ENCODE measurements around the gene KRTAP5-4. TPM values are rescaled to one million over a fixed set of nuclear protein-coding genes. Genes with fewer than 3 reads are reported as not detected.
"Not testable (repeated sequence)": the region's sequence is repeated elsewhere in the genome, so short reads cannot be mapped to it uniquely, and the experiment has no call there.

KRTAP5-4 gene
- total and polyA plus RNA-seq, 7 donors = not detected

DNA sequence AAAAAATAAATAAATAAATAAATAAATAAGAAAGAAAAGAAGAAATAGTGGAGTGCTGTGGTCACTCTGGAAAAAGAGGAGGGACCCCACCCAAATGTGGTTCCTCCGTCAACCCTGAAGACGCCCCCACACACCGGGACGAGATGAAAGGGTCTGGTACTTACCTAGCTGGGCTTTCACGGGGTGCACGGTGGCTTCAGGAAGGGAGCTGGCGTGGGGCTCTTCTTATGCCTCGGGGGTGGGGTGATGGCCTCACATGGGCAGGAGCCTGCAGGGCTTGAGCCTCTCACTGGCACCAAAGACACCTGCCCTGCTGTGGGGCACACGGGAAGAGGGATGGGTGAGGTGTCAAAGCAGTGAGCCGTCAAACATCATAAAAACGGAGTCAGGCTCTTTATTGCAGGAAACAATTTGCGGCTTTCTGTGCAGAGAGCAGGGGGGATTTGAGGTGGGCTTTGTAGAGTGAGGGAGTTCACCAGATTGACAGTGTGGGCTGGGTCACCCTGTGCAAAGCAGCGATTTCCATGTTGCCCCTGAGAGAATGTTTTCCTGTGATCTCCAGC, 47.1 kb upstream of the KRTAP5-4 start:
- Histone ChIP-seq H3K4me1 (no peaks in the 10 kb centered on the region), H3K4me3 (no peak overlapping the region), H3K27me3 (peaks cover 0 to 32% (median 9%) of the 10 kb centered on the region in 3 donors), H3K36me3 (no peaks in the 10 kb centered on the region), H3K27ac (no peak overlapping the region), H3K9me3 (no peaks in the 10 kb centered on the region)
- TF ChIP-seq POLR2A (IDR thresholded peaks at IDR 0.05) = no peak
- TF ChIP-seq POLR2AphosphoS5 (IDR thresholded peaks at IDR 0.05) = no peak
- TF ChIP-seq EP300 (IDR thresholded peaks at IDR 0.05) = no peak
- TF ChIP-seq, protein P1, sequence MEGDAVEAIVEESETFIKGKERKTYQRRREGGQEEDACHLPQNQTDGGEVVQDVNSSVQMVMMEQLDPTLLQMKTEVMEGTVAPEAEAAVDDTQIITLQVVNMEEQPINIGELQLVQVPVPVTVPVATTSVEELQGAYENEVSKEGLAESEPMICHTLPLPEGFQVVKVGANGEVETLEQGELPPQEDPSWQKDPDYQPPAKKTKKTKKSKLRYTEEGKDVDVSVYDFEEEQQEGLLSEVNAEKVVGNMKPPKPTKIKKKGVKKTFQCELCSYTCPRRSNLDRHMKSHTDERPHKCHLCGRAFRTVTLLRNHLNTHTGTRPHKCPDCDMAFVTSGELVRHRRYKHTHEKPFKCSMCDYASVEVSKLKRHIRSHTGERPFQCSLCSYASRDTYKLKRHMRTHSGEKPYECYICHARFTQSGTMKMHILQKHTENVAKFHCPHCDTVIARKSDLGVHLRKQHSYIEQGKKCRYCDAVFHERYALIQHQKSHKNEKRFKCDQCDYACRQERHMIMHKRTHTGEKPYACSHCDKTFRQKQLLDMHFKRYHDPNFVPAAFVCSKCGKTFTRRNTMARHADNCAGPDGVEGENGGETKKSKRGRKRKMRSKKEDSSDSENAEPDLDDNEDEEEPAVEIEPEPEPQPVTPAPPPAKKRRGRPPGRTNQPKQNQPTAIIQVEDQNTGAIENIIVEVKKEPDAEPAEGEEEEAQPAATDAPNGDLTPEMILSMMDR (IDR thresholded peaks at IDR 0.05) = no peak
- DNase-seq = no peak
- WGBS, 2 donors = 25 to 42% methylated on average over 13 of the region's 13 CpGs
- intact Hi-C loops (cut with DNase I) = no loop called here

DNA sequence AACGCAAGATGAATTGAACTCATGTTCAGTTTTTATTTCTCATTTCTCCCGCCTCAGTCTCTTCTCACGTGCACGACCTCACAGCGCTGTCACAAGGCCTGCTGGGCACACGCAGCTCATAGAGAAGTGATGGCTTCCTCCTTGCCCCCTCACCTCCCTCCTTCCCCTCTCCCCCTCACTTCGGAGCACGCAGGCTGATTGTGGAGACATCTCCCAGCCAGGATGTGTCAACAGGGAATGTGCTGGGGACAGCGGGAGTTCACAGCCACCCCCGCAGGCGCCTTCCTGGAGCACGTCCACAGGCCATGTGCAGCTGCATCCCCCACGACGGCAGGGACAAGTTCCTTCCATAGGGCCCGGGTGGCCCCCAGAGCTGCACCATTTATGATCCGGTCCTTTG, 46.0 kb upstream of the KRTAP5-4 start:
- intact Hi-C loops (cut with DNase I) = no loop called here
- DNase-seq = no peak

DNA sequence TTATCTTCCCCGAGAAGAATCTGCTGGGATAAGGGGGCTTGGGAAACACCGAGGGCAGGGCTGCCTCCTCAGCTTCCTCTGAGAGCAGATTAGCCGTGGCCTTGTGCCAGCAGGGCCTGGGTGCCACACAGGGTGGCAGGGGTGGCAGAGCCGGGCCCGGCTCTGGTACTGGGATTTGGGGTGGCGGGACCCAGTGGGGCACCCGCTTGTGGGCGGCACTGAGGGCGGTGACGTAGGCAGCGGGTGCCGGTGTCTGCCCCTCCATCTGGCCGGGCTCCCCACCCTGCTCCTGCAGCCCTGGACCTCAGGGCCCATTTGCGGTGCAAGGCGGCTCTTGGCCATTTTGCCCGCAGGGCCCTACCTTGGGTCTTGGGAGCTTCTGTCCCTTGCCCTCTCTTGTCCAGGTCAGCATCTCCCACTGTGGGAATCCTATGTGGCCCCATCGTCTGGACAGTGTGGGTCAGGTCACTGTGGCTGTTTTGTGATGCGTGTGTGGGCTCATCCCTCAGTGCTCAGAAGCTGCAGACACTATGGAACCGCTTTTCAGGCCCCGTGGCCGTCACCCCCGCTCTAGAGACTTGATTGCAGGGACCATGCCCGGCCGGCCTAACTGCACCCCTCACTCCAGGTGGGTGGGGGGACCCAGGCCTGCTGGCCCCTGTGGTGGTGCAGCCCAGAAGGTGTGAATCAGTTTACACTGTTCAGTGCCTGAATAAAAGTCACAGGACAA, 45.3 kb upstream of the KRTAP5-4 start:
- no peak for TF ChIP-seq POLR2A (IDR thresholded peaks at IDR 0.05)
- TF ChIP-seq, protein P1 (IDR thresholded peaks at IDR 0.05) = no peak
- no peak for TF ChIP-seq EP300 (IDR thresholded peaks at IDR 0.05)
- TF ChIP-seq POLR2AphosphoS5 (IDR thresholded peaks at IDR 0.05) = no peak
- intact Hi-C loops (cut with DNase I) = no loop called here

More for the DNA sequence above, 46.0 kb upstream of the KRTAP5-4 start:
- 56 to 62% methylated on average over 16 of the region's 16 CpGs for WGBS, 2 donors
- no peaks in the 10 kb centered on the region for H3K36me3 ChIP-seq
- H3K4me1 ChIP-seq = no peaks in the 10 kb centered on the region
- no peaks in the 10 kb centered on the region for H3K9me3 ChIP-seq
- H3K4me3 ChIP-seq = no peak overlapping the region
- H3K27me3 ChIP-seq = peaks cover 0 to 32% (median 9%) of the 10 kb centered on the region in 3 donors
- no peak overlapping the region for H3K27ac ChIP-seq
- no peak for TF ChIP-seq POLR2A (IDR thresholded peaks at IDR 0.05)
- TF ChIP-seq, protein P1 (IDR thresholded peaks at IDR 0.05) = no peak
- TF ChIP-seq EP300 (IDR thresholded peaks at IDR 0.05) = no peak
- TF ChIP-seq POLR2AphosphoS5 (IDR thresholded peaks at IDR 0.05) = no peak

DNA sequence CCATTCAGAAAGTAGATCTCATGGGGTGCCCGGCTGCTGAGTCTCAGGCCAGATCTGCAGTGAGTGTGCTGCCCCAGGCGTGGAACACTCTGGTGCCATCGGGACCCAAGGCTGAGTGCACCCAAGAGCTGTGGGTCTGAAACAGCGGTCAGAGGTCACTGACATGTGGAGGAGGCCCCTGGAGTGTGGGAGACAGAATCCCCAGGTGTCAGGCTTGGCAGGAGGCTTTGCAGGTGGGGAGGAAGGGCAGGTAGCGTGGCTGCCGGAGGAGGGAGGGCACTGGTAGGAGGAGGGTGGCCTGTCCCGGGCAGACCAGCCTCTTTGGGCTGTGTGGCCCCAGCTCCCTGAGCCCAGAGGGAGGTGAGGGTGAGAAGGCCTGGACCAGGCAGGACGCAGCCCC, 43.4 kb upstream of the KRTAP5-4 start:
- no peaks in the 10 kb centered on the region for H3K4me1 ChIP-seq
- TF ChIP-seq POLR2AphosphoS5 (IDR thresholded peaks at IDR 0.05) = no peak
- no peak for TF ChIP-seq EP300 (IDR thresholded peaks at IDR 0.05)
- TF ChIP-seq POLR2A (IDR thresholded peaks at IDR 0.05) = no peak
- TF ChIP-seq, protein P1 (IDR thresholded peaks at IDR 0.05) = no peak
- no peaks in the 10 kb centered on the region for H3K9me3 ChIP-seq
- H3K27ac ChIP-seq = no peak overlapping the region
- peaks cover 0 to 32% (median 9%) of the 10 kb centered on the region in 3 donors for H3K27me3 ChIP-seq
- intact Hi-C loops (cut with DNase I) = no loop called here
- WGBS, 2 donors = 69 to 77% methylated on average over 6 of the region's 8 CpGs
- no peak for DNase-seq
- no peak overlapping the region for H3K4me3 ChIP-seq
- H3K36me3 ChIP-seq = no peaks in the 10 kb centered on the region

More for the DNA sequence above, 45.3 kb upstream of the KRTAP5-4 start:
- Histone ChIP-seq H3K4me1 (no peaks in the 10 kb centered on the region), H3K27me3 (peaks cover 0 to 32% (median 9%) of the 10 kb centered on the region in 3 donors), H3K27ac (no peak overlapping the region), H3K9me3 (no peaks in the 10 kb centered on the region), H3K4me3 (no peak overlapping the region), H3K36me3 (no peaks in the 10 kb centered on the region)
- WGBS, 2 donors = 82 to 89% methylated on average over 24 of the region's 24 CpGs
- DNase-seq = no peak

DNA sequence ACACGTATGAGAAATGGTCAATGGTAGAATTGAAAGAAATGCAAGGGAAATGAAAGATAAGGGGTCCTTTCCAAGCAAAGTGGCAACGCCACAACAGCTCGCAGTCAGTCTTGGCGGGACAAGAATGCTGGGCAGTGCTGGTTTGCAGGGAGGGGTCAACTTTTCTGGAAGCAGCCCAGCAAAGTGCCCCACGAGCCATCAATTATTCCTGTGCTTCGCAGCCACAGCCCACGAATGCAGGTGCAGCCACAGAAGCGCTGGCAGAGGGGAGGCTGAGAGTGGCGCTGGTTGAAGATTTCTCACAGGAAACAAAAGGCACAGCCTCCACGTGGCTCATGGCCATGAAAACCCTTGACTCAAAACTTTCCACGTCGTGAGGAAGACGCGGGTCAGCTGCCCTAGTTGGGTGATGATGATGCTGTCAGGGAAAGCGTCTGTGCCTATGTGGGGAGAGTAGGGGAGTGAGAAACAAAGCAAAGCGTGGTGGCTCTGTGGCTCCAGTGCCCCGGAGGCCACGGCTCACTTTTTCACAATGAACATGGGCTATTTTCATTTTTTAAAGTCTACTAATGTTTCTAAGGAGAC, 40.9 kb upstream of the KRTAP5-4 start:
- not testable (repeated sequence) for H3K4me3 ChIP-seq, DNase-seq

DNA sequence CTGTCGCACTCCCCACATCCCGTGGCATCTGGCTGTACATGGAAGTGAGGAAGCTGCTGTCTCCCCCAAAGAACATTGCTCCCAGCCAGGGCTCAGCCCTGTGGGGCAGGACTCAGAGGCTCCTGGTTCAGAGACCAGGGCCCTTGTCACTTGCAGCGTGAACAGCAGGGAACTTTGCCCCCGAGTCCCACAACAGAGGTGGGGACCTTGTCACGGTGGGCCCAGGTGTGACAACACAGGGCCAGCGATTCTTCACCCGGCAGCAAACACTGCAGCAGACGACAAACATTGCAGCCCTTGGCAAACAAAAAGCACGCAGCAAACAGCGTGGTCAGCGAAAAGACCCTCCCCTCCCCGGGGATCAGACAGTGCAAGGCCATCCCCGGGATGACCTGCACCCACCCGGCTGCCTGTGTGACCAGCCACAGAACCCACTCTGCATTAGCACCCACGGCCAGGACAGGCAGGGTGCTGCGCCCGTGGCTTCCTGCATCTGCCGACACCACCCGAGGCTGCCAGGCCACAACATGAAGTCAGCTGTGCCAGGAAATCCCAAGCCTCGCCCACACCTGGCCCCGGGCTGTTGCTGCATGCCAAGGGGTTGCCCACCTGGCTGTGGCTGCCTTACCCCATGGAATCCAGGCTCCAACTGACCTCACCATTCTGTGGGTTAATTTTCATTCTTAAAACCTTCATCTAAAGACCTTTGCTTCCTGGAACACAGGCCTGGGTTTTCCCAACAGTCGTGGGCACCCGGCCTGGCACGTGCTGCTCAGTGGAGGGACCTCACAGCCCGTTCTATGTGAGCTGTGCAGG, 39.7 kb upstream of the KRTAP5-4 start:
- H3K27me3 ChIP-seq; intact Hi-C loops (cut with DNase I); H3K36me3 ChIP-seq; H3K4me1 ChIP-seq; H3K4me3 ChIP-seq; H3K27ac ChIP-seq; DNase-seq; H3K9me3 ChIP-seq: not testable (repeated sequence)
- WGBS, 2 donors = 18 to 41% methylated on average over 22 of the region's 25 CpGs

More for the DNA sequence above, 40.9 kb upstream of the KRTAP5-4 start:
- intact Hi-C loops (cut with DNase I); H3K4me1 ChIP-seq; H3K9me3 ChIP-seq; H3K27ac ChIP-seq; H3K36me3 ChIP-seq: not testable (repeated sequence)
- peaks cover 0 to 10% (median 0%) of the 10 kb centered on the region in 3 donors for H3K27me3 ChIP-seq
- WGBS, 2 donors = 64 to 77% methylated on average over 18 of the region's 18 CpGs
